ENCODE measurements around the gene PPP6R3.

GRCh38 chr11:68609761-68610160 lies 149.2 kb downstream of the PPP6R3 start:
- TF ChIP-seq, protein P1, sequence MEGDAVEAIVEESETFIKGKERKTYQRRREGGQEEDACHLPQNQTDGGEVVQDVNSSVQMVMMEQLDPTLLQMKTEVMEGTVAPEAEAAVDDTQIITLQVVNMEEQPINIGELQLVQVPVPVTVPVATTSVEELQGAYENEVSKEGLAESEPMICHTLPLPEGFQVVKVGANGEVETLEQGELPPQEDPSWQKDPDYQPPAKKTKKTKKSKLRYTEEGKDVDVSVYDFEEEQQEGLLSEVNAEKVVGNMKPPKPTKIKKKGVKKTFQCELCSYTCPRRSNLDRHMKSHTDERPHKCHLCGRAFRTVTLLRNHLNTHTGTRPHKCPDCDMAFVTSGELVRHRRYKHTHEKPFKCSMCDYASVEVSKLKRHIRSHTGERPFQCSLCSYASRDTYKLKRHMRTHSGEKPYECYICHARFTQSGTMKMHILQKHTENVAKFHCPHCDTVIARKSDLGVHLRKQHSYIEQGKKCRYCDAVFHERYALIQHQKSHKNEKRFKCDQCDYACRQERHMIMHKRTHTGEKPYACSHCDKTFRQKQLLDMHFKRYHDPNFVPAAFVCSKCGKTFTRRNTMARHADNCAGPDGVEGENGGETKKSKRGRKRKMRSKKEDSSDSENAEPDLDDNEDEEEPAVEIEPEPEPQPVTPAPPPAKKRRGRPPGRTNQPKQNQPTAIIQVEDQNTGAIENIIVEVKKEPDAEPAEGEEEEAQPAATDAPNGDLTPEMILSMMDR (IDR thresholded peaks at IDR 0.05; ENCODE audit: borderline replicate concordance, extremely low read depth, low read length, poor library complexity, severe bottlenecking) = no peak
- TF ChIP-seq EZH2 (IDR thresholded peaks at IDR 0.05; ENCODE audit: borderline replicate concordance, low read depth, low read length, severe bottlenecking) = no peak
